HG03575 (cell line): ENCODE data around the gene TBC1D2.

Source experiments
- ATAC-seq: cut with Tn5 transposase; IDR thresholded peaks from one replicate; pipeline ENCODE4 v1.9.1; 2021; ENCODE audit not compliant: unreplicated experiment, insufficient number of reproducible peaks, low FRiP score; ENCODE audit errors: extremely low read depth

TBC1D2 gene

GRCh38 chr9:98152526-98152925, 102.9 kb downstream of the TBC1D2 start:
- ATAC-seq, result no peak

DNA sequence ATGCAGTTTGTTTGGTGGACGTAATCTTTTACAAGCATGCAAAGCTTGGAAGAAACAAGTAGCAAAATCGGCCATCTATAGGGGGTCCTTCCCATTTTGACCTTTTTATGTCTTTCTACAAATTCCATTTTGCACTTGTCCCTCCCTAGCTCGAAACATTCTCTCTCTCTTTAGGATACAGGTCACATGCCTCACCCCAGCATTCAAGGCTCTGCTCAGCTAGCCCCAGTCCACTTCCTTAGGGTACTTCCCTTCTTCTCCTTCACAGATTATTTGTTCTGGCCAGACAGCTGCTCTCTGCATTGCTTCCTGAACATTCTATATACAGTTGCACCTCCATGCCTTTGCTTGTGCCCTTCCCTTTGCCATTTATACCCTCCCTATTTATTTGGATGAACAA, 104.7 kb downstream of the TBC1D2 start:
- ATAC-seq, result no peak

DNA sequence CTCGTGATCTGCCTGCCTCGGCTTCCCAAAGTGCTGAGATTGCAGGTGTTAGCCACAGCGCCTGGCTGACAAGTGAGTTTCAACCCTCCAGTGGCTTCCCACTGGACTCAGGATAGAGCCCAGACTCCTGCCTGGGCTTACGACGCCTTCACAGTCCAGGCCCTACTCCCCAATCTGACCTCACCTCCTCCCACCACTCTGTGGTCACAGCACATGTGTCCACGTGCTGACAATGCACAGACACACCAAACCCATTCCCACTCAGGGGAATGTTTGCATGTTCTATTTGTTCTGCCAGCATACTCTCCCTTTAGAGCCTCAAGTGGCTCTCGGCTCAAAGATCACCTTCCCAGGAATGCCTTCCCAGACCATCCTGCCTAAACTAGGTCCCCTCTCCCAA, 105.3 kb downstream of the TBC1D2 start:
- ATAC-seq, result no peak

DNA sequence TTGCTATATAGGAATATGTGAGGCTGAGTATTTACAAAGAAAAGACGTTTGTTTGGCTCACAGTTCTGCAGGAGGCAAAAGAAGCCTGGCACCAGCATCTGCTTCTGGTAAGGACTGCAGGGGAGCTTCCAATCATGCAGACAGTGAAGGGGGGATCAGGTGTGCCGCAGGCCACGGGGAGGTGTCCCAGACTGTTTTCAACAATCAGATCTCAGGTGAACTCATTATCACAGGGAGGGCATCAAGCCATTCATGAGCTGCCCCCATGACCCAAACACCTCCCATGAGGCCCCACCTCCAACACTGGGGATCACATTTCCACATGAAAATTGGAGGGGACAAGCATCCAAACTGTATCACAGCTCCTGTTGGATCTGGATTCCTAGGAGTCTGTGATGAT, 106.0 kb downstream of the TBC1D2 start:
- no peak for ATAC-seq
